MCF 10A (cell line): ENCODE measurements around the gene EFEMP1. TPM values are rescaled to one million over a fixed set of nuclear protein-coding genes. Genes with fewer than 3 reads are reported as not detected.
A peak's percentile ranks its signal among the peaks of the same experiment; 100 is the strongest.
"Not testable (repeated sequence)": the region's sequence is repeated elsewhere in the genome, so short reads cannot be mapped to it uniquely, and the experiment has no call there.

Experiments used
- BruUV-seq: library from RNA; stranded (reverse); fragments of 400-500 nt; replicated peaks from 2 replicates; lab custom pipeline; 2021; lab: Mats Ljungman, UMichigan
- CTCF ChIA-PET: fragments of 300-600 bp; sonication (Branson Sonifier 250); formaldehyde crosslinking; extraction: SDS; loops from one replicate; lab custom pipeline; 2021; ENCODE audit warnings: antibody characterized with exemption, inconsistent platforms; lab: Yijun Ruan, JAX
- POLR2A ChIA-PET: fragments of 300-600, 350-650 bp; sonication (Branson Sonifier 250); formaldehyde crosslinking; extraction: SDS; loops from one replicate; lab custom pipeline; 2020; ENCODE audit warnings: antibody characterized with exemption, inconsistent platforms; lab: Yijun Ruan, JAX
- DNase-seq: peaks from one replicate; pipeline ENCODE4 v3.0.0-alpha.2; 2018; ENCODE audit not compliant: unreplicated experiment
- H3K27ac Mint-ChIP-seq: one replicate; pipeline ENCODE4 v1.8.0; 2022; ENCODE audit warnings: mild to moderate bottlenecking, low read depth, mixed read lengths; ENCODE audit not compliant: unreplicated experiment
- H3K27me3 Mint-ChIP-seq: one replicate; pipeline ENCODE4 v1.8.0; 2022; ENCODE audit warnings: mixed read lengths; ENCODE audit not compliant: insufficient read depth, unreplicated experiment
- H3K36me3 Mint-ChIP-seq: one replicate; pipeline ENCODE4 v1.8.0; 2022; ENCODE audit warnings: mild to moderate bottlenecking, moderate library complexity, mixed read lengths; ENCODE audit not compliant: insufficient read depth, unreplicated experiment
- H3K4me1 Mint-ChIP-seq: one replicate; pipeline ENCODE4 v1.8.0; 2022; ENCODE audit warnings: mixed read lengths; ENCODE audit not compliant: insufficient read depth, unreplicated experiment
- H3K4me3 Mint-ChIP-seq: one replicate; pipeline ENCODE4 v1.8.0; 2022; ENCODE audit warnings: mild to moderate bottlenecking, moderate library complexity, mixed read lengths; ENCODE audit not compliant: unreplicated experiment
- H3K9me3 Mint-ChIP-seq: one replicate; pipeline ENCODE4 v1.8.0; 2022; ENCODE audit warnings: mixed read lengths; ENCODE audit not compliant: unreplicated experiment
- intact Hi-C: fragments of 100-400 bp; cut with micrococcal nuclease; formaldehyde crosslinking; loops from 2 replicates; pipeline ENCODE4 v1.14.1; 2022
- total RNA-seq: library from RNA; stranded (reverse); gene quantifications from 2 replicates; pipeline ENCODE4 v1.2.3, GENCODE V29; 2022
- TF ChIP-seq, protein P1 (sequence below): fragments of 200-600 bp; IDR thresholded peaks from one replicate; pipeline ENCODE4 v1.8.0; 2022; ENCODE audit warnings: antibody characterized with exemption, mild to moderate bottlenecking; ENCODE audit not compliant: unreplicated experiment

EFEMP1 gene
- total RNA-seq, 1 experiment from 2014 or later, result 163 TPM

DNA sequence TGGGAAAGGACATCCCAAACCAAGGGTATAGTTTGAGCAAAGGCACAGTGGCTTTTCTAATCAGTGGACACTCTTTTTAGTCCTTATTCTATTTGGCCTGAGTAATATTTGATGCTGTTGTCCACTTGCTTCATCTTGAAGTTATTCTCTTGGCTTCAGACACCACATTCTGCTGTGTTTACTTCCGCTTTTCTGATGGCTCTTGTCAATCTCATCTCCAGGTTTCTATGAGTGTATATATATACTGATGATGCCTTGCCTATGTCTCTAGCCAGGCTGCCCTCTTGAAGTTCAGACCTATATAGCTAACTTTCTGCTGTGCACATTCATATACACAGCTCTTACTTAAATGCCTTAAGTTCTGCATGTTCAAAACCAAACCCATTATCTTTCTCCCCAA, 83.1 kb downstream of the EFEMP1 start:
- POLR2A ChIA-PET, result interaction anchor here (0.6 to 8.4 kb wide), 8 partner anchors 9 to 116 kb away, joined by 3 to 62 read pairs (median 12); no protein-coding TSS in a partner anchor
- TF ChIP-seq, protein P1, sequence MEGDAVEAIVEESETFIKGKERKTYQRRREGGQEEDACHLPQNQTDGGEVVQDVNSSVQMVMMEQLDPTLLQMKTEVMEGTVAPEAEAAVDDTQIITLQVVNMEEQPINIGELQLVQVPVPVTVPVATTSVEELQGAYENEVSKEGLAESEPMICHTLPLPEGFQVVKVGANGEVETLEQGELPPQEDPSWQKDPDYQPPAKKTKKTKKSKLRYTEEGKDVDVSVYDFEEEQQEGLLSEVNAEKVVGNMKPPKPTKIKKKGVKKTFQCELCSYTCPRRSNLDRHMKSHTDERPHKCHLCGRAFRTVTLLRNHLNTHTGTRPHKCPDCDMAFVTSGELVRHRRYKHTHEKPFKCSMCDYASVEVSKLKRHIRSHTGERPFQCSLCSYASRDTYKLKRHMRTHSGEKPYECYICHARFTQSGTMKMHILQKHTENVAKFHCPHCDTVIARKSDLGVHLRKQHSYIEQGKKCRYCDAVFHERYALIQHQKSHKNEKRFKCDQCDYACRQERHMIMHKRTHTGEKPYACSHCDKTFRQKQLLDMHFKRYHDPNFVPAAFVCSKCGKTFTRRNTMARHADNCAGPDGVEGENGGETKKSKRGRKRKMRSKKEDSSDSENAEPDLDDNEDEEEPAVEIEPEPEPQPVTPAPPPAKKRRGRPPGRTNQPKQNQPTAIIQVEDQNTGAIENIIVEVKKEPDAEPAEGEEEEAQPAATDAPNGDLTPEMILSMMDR, result no peak
- Mint-ChIP-seq H3K9me3 (peaks cover 8% of the 10 kb centered on the region), H3K4me3 (no peak overlapping the region), H3K4me1 (no peaks in the 10 kb centered on the region), H3K27ac (no peak overlapping the region), H3K27me3 (no peaks in the 10 kb centered on the region), H3K36me3 (no peaks in the 10 kb centered on the region)
- CTCF ChIA-PET, result interaction anchor here (1.1 to 2.6 kb wide), 2 partner anchors 69 to 82 kb away, joined by 3 to 9 read pairs; no protein-coding TSS in a partner anchor
- intact Hi-C loops, result loop anchor here (5.0 kb wide), 1 partner anchor 63 kb away; no protein-coding TSS in a partner anchor
- no TSS peak for BruUV-seq
- DNase-seq, result no peak

DNA sequence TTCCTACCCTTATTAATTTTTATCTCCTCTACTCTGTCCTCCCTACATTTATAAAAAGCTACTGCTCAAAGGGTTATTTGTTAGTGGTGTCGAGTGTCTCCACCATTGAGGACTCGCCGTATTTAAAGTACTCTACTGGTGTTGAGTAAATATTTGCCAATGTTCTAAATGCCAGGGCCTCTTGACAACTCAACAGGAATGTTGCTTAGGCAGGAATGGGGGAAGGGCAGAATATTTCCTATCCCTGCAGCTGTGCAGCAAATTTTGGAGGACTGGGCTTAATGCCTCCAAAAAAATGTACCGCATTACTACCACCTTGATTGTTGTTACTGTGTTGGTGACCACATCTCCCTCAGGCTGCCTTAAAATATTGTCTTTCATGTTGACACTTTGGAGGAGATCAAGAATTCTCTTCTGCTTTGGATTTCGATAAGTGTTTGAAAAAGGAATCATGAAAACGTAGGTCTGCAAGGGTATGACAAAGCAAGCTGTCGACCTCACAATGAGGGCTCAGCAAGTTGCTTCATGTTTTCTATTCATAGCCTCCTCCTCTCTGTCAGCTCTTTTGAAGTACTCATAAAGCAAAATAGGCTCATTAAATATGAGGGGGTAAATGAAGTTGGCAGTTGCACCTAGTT, 84.3 kb downstream of the EFEMP1 start:
- DNase-seq, result peak; percentile 77
- BruUV-seq, result no TSS peak
- CTCF ChIA-PET, result interaction anchor here (0.5 to 4.0 kb wide), 6 partner anchors 57 to 136 kb away, joined by 3 to 13 read pairs (median 3); no protein-coding TSS in a partner anchor
- POLR2A ChIA-PET, result interaction anchor here (0.9 to 8.4 kb wide), 17 partner anchors 10 to 118 kb away, joined by 4 to 62 read pairs (median 9); partner anchors contain the start of gene EFEMP1
- Mint-ChIP-seq H3K27me3 (no peaks in the 10 kb centered on the region), H3K9me3 (peaks cover 8% of the 10 kb centered on the region), H3K36me3 (no peaks in the 10 kb centered on the region), H3K27ac (no peak overlapping the region), H3K4me3 (peak overlapping the region; percentile 5), H3K4me1 (no peaks in the 10 kb centered on the region)
- TF ChIP-seq, protein P1, result no peak
- intact Hi-C loops, result no loop called here

DNA sequence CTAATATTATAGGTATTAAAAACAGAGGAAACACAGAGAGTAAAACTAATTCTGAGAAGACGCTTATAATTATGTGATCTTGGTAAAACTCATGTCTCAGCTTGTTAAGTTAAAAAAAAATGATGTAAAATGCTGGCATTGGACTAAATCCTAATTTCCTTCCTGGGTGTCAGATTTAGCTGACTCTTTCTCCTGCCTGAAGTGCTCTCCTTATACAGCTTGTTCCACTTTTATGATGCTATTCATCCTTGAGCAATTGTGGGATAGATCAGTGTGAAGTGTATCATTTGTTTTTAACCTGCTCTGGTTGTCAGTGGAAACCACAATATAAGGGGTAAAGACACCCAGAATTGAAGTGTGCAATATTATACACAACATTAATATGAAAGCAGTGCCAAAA, 84.9 kb downstream of the EFEMP1 start:
- H3K36me3 Mint-ChIP-seq, result no peaks in the 10 kb centered on the region
- DNase-seq, result peak; percentile 22
- peak overlapping the region; percentile 5 for H3K4me3 Mint-ChIP-seq

DNA sequence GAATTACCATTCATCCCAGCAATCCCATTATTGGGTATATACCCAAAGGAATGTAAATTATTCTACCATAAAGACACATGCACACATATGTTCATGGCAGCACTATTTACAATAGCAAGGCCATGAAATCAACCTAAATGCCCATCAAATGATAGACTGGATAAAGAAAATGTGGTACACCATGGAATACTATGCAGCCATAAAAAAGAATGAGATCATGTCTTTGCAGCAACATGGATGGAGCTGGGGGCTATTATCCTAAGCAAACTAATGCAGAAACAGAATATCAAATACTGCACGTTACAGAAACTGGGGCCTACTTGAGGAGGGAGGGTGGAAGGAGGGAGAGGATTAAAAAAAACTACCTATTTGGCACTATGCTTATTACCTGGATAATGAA, 85.5 kb downstream of the EFEMP1 start:
- H3K36me3 Mint-ChIP-seq, H3K27me3 Mint-ChIP-seq, DNase-seq, H3K4me1 Mint-ChIP-seq, H3K27ac Mint-ChIP-seq, H3K9me3 Mint-ChIP-seq, intact Hi-C loops, BruUV-seq, H3K4me3 Mint-ChIP-seq: not testable (repeated sequence)
- CTCF ChIA-PET, result interaction anchor here (0.6 to 4.0 kb wide), 5 partner anchors 9 to 123 kb away, joined by 3 to 13 read pairs (median 3); no protein-coding TSS in a partner anchor
- POLR2A ChIA-PET, result interaction anchor here (1.1 to 8.4 kb wide), 12 partner anchors 11 to 119 kb away, joined by 5 to 62 read pairs (median 10); no protein-coding TSS in a partner anchor

More for the DNA sequence above, 84.9 kb downstream of the EFEMP1 start:
- POLR2A ChIA-PET, result interaction anchor here (0.9 to 8.4 kb wide), 17 partner anchors 11 to 119 kb away, joined by 4 to 62 read pairs (median 9); partner anchors contain the start of gene EFEMP1
- no peak overlapping the region for H3K27ac Mint-ChIP-seq
- intact Hi-C loops, result no loop called here
- no peaks in the 10 kb centered on the region for H3K27me3 Mint-ChIP-seq
- H3K9me3 Mint-ChIP-seq, result peaks cover 8% of the 10 kb centered on the region
- BruUV-seq, result no TSS peak
- CTCF ChIA-PET, result interaction anchor here (1.0 to 4.0 kb wide), 3 partner anchors 57 to 122 kb away, joined by 3 to 13 read pairs (median 3); no protein-coding TSS in a partner anchor
- TF ChIP-seq, protein P1, result no peak
- no peaks in the 10 kb centered on the region for H3K4me1 Mint-ChIP-seq
